Measurements from ENCODE around the gene FYB2. TPM values are rescaled to one million over a fixed set of nuclear protein-coding genes. Genes with fewer than 3 reads are reported as not detected.

FYB2 gene
- total and polyA plus RNA-seq, 10 donors: not detected

- intact Hi-C loops (cut with DNase I; ENCODE audit: low total_unique reads): no loop called here
- Histone ChIP-seq H3K4me1 (no peaks in the 10 kb centered on the region), H3K36me3 (no peaks in the 10 kb centered on the region), H3K27me3 (replicated peaks in 1 of 7) (no peaks in the 10 kb centered on the region), H3K27ac (no peak overlapping the region), H3K4me3 (no peak overlapping the region), H3K9me3 (no peaks in the 10 kb centered on the region)
- DNase-seq: no peak
- WGBS, 5 donors: 78 to 93% (median 83%) methylated on average over 3 of the region's 3 CpGs
- TF ChIP-seq POLR2AphosphoS5 (IDR thresholded peaks at IDR 0.05) (no peak), POLR2A (IDR thresholded peaks at IDR 0.05) (no peak), CTCF (IDR thresholded peaks at IDR 0.05 in 8 of 11, conservative IDR thresholded peaks at IDR 0.05 in 3 of 11) (no peak)
Observed at GRCh38 chr1:56688522-56689026, 130.6 kb downstream of the FYB2 start.

GRCh38 chr1:56686169-56686568 is 133.0 kb downstream of the FYB2 start:
- Histone ChIP-seq H3K9me3 (no peaks in the 10 kb centered on the region), H3K36me3 (no peaks in the 10 kb centered on the region), H3K27ac (no peak overlapping the region), H3K4me1 (no peaks in the 10 kb centered on the region), H3K27me3 (replicated peaks in 1 of 7) (no peaks in the 10 kb centered on the region), H3K4me3 (no peak overlapping the region)
- 85 to 97% (median 93%) methylated on average over 2 of the region's 2 CpGs for WGBS, 5 donors
- no peak for DNase-seq
- TF ChIP-seq POLR2AphosphoS5 (IDR thresholded peaks at IDR 0.05) (no peak), POLR2A (IDR thresholded peaks at IDR 0.05) (no peak), CTCF (IDR thresholded peaks at IDR 0.05 in 8 of 11, conservative IDR thresholded peaks at IDR 0.05 in 3 of 11) (no peak)
- intact Hi-C loops (cut with DNase I; ENCODE audit: low total_unique reads): no loop called here

GRCh38 chr1:56683569-56683968 is 135.6 kb downstream of the FYB2 start:
- Histone ChIP-seq H3K27me3 (replicated peaks in 1 of 7) (no peaks in the 10 kb centered on the region), H3K4me3 (no peak overlapping the region), H3K4me1 (no peaks in the 10 kb centered on the region), H3K9me3 (no peaks in the 10 kb centered on the region), H3K27ac (no peak overlapping the region), H3K36me3 (no peaks in the 10 kb centered on the region)
- TF ChIP-seq POLR2AphosphoS5 (IDR thresholded peaks at IDR 0.05) (no peak), CTCF (IDR thresholded peaks at IDR 0.05 in 8 of 11, conservative IDR thresholded peaks at IDR 0.05 in 3 of 11) (no peak), POLR2A (IDR thresholded peaks at IDR 0.05) (no peak)
- intact Hi-C loops (cut with DNase I; ENCODE audit: low total_unique reads): no loop called here
- DNase-seq: no peak

- Histone ChIP-seq H3K36me3 (no peaks in the 10 kb centered on the region), H3K27ac (no peak overlapping the region), H3K27me3 (replicated peaks in 1 of 7) (no peaks in the 10 kb centered on the region), H3K4me1 (no peaks in the 10 kb centered on the region), H3K9me3 (no peaks in the 10 kb centered on the region), H3K4me3 (no peak overlapping the region)
- intact Hi-C loops (cut with DNase I; ENCODE audit: low total_unique reads): no loop called here
- TF ChIP-seq POLR2AphosphoS5 (IDR thresholded peaks at IDR 0.05) (no peak), POLR2A (IDR thresholded peaks at IDR 0.05) (no peak), CTCF (IDR thresholded peaks at IDR 0.05 in 8 of 11, conservative IDR thresholded peaks at IDR 0.05 in 3 of 11) (no peak)
- DNase-seq: no peak
- WGBS, 5 donors: 47 to 97% (median 70%) methylated on average over 2 of the region's 2 CpGs
Observed at GRCh38 chr1:56676571-56677035, 142.6 kb downstream of the FYB2 start.

Data from spleen (tissue), 11 donors.